GM21723 (cell line): Measurements from ENCODE around the gene NKAIN2.
"Not testable (repeated sequence)": the region's sequence is repeated elsewhere in the genome, so short reads cannot be mapped to it uniquely, and the experiment has no call there.

Experiments
- ATAC-seq: cut with Tn5 transposase; IDR thresholded peaks from one replicate; pipeline ENCODE4 v1.9.1; 2021; ENCODE audit warnings: mild to moderate bottlenecking, moderate library complexity; ENCODE audit not compliant: unreplicated experiment

Gene NKAIN2

GRCh38 chr6:124722141-124722878 is 918.6 kb downstream of the NKAIN2 start:
- no peak for ATAC-seq

GRCh38 chr6:124723671-124724070 is 920.0 kb downstream of the NKAIN2 start:
- no peak for ATAC-seq

GRCh38 chr6:124737804-124738203 is 934.1 kb downstream of the NKAIN2 start:
- ATAC-seq: not testable (repeated sequence)

- ATAC-seq: no peak
These were observed 934.8 kb downstream of the NKAIN2 start for GRCh38 chr6:124738482-124738881.

GRCh38 chr6:124741341-124741740 is 937.7 kb downstream of the NKAIN2 start:
- no peak for ATAC-seq

- ATAC-seq: no peak
These were observed 939.3 kb downstream of the NKAIN2 start for GRCh38 chr6:124742971-124743370.

GRCh38 chr6:124743420-124743819 is 939.8 kb downstream of the NKAIN2 start:
- ATAC-seq: no peak

- ATAC-seq: no peak
These were observed 943.7 kb downstream of the NKAIN2 start for GRCh38 chr6:124747349-124747748.

- ATAC-seq: no peak
These were observed 945.1 kb downstream of the NKAIN2 start for GRCh38 chr6:124748778-124749177.

GRCh38 chr6:124753001-124753400 is 949.3 kb downstream of the NKAIN2 start:
- no peak for ATAC-seq

GRCh38 chr6:124753562-124754105 is 950.0 kb downstream of the NKAIN2 start:
- ATAC-seq: no peak

GRCh38 chr6:124755321-124755720 is 951.7 kb downstream of the NKAIN2 start:
- ATAC-seq: no peak

- no peak for ATAC-seq
These were observed 953.9 kb downstream of the NKAIN2 start for GRCh38 chr6:124757560-124757959.

GRCh38 chr6:124758663-124759062 is 955.0 kb downstream of the NKAIN2 start:
- no peak for ATAC-seq

- no peak for ATAC-seq
These were observed 961.6 kb downstream of the NKAIN2 start for GRCh38 chr6:124765280-124765679.

GRCh38 chr6:124768224-124768623 is 964.6 kb downstream of the NKAIN2 start:
- no peak for ATAC-seq

GRCh38 chr6:124769811-124770544 is 966.3 kb downstream of the NKAIN2 start:
- ATAC-seq: no peak

GRCh38 chr6:124770784-124771183 is 967.1 kb downstream of the NKAIN2 start:
- no peak for ATAC-seq

- ATAC-seq: no peak
These were observed 969.2 kb downstream of the NKAIN2 start for GRCh38 chr6:124772733-124773319.

- no peak for ATAC-seq
These were observed 971.5 kb downstream of the NKAIN2 start for GRCh38 chr6:124775121-124775520.

- ATAC-seq: no peak
These were observed 974.2 kb downstream of the NKAIN2 start for GRCh38 chr6:124777863-124778262.

- no peak for ATAC-seq
These were observed 977.0 kb downstream of the NKAIN2 start for GRCh38 chr6:124780623-124781022.
